Fibroblast of gingiva (primary cell): ENCODE measurements around the gene CHPT1.
"Not testable (repeated sequence)": the region's sequence is repeated elsewhere in the genome, so short reads cannot be mapped to it uniquely, and the experiment has no call there.

ENCODE experiments used
- DNase-seq: peaks from one replicate; pipeline ENCODE4 v3.0.0-alpha.2; 2011; ENCODE audit warnings: low read depth

CHPT1 gene

DNA sequence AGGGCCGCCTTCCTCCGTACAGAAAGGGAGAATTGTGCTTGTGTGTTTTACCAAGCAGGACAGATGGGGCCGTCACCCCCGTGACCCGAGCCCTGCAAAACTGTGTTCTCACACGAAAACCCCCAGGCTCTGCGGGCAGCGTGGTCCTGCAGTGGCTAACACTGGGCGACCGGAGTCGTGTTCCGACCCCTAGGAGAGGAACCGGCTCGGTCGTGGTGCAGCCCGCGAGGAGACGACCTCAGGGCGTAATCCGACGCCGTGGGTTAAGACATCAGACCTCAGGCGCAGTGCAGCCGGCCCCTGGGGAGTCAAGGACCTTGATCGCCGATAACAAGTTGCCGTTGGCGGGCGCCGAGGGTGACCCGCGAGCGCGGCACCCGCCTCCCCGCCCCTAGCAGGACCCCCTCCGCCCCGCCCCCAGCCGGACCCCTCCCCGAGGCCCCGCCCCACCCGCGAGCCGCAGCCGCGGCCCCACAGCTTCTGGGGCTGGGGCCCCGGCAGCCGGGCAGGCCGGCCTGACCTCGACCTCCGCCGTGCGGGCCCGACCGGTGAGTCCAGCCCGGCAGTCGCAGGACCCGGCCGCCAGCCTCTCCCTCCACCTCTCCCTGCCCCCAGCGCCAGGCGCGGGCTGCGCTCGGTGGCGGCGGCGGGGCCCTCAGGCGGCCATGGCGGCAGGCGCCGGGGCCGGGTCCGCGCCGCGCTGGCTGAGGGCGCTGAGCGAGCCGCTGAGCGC lies at the start of gene CHPT1:
TSS of gene CHPT1 (plus strand) at position 444 of the 733 bp plus-strand sequence. CDS start at position 666, 222 bp downstream.
- peak; percentile 35 for DNase-seq

DNA sequence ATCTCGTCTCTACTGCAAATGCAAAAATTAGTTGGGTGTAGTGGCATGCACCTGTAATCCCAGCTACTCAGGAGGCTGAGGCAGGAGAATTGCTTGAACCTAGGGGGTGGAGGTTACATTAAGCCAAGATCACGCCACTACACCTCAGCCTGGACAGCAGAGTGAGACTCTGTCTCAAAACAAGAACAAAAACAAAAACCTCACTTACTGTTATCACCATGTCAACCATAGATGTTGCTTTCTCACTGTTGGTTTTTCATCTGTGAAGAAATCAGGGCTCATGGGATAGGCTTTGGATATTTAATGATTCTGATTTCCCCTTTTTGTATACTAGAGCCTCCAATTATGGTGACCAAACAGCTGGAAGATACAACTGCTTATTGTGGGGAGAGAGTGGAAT lies 49.7 kb upstream of the CHPT1 start:
- no peak for DNase-seq

DNA sequence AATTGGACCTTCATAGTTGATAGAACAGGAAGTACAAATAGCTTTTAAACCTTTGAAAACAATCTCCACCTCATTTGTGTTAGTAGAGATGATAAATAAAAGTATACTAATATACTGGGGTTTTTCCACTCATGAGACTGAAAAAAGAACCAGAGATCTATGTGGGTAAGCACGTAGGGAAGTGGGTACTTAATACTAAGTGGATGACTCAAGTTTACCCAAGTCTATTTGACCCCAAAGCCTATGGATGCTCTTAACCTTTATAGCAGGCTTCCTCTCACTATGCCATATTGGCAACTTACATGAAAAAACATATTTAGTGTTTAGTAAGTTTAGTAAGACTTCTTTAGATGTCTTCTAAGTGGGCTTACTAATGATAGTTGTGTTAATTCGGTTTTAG lies 49.2 kb upstream of the CHPT1 start:
- no peak for DNase-seq

DNA sequence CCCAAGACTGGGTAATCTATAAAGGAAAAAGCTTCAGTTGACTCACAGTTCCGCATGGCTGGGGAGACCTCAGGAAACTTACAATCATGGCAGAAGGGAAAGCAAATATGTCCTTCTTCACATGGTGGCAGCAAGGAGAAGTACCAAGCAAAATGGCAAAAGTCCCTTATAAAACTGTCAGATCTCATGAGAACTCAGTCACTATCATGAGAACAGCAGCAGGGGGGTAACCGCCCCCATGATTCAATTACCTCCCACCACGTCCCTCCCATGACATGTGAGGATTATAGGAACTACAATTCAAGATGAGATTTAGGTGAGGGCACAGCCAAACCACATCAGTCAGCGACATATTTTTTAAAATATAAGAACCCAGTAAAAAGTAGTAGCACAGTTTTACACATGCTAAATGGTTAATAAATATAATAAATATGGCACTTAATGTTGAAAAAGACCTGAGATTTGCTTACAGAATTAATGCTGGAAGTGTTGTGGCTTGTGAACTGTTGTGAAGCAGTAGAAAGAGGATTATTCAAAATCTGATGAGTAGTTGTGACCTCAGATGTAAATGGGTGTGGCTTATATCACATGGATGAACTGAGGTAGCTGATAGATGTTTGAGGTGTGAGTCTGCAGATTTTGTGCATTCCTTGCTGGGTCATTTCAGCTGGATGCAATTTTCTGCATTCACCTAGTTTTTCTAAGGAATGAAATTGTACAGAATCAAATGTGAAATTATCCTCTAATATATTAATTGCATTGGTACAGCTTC lies 46.9 kb upstream of the CHPT1 start:
- no peak for DNase-seq

DNA sequence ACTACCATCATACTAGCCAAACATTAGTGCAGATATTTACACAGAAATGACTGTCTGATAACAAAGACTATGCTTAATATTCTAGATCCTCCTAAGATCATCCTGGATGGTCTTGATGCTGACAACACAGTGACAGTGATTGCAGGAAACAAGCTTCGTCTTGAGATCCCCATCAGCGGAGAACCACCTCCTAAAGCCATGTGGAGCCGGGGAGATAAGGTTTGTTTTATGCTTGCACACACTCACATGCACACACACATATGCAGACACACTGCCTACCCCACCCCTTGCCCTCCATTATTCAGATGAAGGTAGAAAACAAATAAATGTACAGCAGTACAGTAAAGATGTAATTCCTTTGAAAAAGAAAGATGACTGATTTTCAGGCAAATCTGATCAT lies 44.4 kb upstream of the CHPT1 start:
- no peak for DNase-seq

DNA sequence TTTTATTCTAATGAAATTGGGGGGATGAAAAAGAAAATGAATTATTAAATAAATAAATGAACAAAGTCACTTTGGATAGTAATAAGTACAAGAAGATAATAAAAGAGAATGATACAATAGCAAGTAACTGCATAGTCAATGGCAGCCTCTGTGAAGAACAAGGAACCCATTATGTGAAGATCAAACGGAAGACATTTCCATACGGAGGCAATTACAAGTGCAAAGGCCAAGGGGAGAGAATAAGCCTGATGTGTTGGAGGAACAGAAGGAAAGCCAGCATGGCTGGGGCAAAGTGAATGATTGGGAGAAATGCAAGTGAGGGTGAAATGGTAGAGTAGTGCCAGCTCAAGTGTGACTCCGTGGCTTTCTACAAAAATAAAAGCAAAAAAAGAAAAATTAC lies 43.9 kb upstream of the CHPT1 start:
- no peak for DNase-seq

DNA sequence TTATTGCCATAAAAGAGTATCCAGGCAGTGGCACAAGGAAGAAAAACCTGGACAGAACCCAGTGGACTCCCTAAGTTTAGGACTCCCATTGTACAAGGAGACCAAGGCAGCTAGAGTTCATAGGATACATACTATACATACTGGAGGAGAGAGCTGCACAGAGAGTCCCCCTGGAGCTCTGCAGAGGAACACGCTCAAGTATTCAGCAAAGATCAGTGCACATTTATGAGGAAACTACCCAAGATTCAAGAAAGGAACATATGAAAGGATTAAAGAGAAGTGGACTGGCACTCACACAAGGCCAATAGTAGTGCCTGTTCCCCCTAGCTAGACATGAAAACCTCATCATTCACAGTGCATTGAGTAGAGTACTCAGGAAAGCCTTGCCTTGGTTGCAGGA lies 43.0 kb upstream of the CHPT1 start:
- DNase-seq = no peak

DNA sequence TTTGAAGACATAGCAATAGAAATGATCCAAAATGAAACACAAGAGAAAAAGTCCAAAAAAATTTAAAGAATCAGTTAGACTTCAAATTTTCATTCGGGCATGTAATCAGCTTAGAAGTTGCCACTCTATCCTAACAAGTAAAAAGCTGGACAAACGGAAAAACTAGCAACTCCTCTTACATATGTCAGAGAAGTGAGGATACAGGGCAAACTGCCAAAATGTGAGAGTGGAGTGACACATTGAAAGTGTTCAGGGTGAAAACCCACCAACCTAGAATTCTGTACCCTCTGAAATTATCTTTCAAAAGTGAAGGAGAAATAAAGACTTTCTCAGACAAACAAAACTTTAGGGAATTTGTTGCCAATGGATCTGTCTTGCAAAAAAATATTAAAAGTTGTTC lies 42.0 kb upstream of the CHPT1 start:
- DNase-seq = no peak

DNA sequence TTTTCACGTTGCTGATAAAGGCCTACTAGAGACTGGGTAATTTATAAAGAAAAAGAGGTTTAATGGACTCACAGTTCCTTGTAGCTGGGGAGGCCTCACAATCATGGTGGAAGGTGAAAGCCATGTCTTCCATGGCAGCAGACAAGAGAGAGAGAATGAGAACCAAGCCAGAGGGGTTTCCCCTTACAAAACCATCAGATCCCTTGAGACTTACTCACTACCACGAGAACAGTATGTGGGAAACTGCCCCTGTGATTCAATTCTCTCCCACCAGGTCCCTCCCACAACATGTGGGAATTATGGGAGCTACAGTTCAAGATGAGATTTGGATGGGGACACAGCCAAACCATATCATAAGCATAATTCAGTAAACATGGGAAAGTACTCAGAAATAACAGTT lies 36.8 kb upstream of the CHPT1 start:
- not testable (repeated sequence) for DNase-seq

DNA sequence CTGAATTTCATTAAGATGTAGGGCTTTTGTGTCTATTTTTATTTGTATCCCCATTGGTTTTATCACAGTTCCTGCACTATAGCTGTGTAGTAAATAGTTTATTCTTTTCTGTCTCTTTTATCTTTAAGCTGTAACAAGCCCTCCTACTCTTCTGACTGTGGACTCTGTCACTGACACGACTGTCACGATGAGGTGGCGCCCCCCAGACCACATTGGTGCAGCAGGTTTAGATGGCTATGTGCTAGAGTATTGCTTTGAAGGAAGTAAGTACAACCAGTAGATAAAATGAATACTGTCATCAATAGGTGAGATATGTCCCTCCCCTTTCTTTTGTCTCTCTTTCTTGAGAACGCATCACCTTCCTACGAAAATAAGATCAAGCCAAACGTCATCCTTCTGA lies 34.1 kb upstream of the CHPT1 start:
- no peak for DNase-seq

DNA sequence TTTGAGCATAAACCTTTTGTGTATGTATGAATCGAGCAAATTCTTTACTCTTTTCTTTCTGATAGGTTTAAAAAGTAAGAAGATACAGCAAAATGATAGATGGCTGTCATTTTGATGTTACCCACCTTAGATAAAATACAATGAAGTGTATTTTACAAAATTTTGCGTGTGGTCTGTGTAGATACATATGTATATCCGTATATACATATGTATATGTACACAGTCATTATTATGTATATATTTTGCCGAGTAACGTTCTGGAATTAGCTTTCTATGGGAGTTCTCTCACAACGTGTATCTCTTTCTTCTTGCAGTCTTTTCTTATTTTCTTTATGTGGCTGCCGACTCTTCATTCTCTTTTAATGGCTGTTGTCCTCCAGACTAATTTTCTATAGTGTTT lies 32.4 kb upstream of the CHPT1 start:
- no peak for DNase-seq

DNA sequence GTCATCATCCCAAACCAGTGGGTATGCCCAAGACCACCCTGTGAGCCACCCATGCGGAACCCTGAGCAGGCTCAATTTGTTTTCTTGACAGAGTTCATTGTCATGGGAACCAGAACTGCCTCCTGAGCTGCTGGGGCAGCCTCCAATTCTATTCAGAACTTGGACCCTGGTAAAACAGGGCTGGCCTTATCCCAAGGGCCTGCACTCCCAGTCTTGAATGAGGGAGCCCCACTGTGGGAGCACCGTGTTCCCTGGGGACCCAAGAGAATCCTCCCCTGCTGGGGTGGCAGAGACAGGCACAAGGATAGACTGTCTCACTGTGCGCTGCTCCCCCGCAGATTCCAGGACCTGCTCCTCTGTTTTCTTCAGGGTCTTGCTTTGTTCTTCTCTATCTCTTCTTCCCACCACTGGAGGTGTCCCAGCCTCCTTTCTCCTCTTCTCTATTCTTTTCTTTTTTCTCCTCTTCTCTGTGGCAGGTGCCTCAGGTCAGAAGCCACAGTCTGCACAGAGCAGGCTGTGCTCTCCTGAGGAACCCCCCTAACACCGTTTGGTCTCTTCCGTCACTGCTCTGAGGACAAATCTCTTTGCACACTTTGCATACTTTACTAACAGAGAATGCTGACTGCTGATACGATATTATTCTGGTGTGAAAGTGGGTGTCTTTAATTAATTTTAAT lies 31.2 kb upstream of the CHPT1 start:
- DNase-seq = no peak

DNA sequence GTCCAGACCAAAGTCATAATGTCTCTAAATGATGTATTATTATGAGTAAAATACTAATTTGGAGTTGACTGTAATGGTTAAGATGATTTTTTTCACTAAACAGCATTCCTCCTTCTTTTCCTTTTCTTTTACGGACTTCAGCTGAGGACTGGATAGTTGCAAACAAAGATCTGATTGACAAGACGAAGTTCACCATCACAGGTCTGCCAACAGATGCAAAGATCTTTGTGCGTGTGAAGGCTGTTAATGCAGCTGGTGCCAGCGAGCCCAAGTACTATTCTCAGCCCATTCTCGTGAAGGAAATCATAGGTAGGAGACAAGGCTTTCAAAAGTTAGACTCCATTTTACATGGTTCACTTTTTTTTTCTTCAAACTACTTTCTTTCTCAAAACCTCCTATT lies 29.8 kb upstream of the CHPT1 start:
- DNase-seq = no peak

DNA sequence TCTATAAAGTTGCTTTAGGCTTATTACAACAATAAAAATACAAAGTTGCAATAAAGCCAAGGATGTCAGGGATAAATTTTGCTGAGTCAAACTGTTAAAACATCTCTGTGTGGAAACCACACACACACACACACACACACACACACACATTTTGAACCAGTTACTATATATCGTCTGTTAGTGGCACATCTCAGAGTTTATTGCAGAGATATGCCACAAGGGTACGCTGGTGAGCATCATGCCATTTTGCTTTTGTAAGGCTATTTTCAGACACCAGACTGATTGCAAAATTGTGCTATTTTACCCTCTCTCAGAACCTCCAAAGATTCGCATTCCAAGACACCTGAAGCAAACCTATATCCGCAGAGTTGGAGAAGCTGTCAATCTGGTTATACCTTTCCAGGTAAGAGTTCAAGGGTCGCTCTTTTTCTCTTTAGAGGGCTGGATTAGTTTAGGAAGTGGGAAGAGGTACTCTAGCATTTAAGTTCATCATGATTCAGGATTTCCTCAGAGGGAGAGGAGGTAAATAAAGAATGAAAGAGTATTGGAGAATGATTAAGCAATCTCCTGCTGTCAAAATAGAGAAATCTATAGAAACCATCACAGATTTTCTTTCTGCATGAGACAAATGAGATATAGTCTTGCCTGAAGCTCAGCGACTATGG lies 27.3 kb upstream of the CHPT1 start:
- peak; percentile 69 for DNase-seq

DNA sequence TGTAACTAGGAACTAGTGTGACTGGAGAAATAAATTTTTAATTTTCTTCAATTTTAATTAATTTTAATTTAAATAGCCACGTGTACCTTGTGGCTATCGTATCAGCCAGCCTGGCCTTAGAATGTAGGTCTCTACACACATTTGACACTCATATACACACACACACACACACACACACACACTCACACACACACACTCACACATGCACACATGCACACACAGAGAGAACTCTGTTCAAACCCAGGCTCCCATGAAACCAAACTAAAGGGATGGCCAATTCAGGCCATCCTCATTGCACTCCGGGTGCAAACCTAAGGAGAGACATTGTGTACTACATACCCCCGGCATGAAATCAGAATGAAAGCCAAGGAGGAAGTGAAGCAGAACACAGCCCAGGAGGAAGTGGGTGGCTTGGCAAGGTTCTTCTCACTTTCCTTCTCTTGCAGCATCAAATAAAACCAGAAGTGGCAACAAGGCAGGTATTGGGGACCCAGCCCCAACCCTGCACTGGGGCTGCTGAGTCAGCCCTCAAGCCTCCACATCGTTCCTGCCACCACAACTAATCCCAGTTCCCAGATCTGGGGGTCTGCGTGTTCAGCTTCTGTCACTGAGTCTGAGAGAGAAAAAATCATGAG lies 26.2 kb upstream of the CHPT1 start:
- DNase-seq = no peak

DNA sequence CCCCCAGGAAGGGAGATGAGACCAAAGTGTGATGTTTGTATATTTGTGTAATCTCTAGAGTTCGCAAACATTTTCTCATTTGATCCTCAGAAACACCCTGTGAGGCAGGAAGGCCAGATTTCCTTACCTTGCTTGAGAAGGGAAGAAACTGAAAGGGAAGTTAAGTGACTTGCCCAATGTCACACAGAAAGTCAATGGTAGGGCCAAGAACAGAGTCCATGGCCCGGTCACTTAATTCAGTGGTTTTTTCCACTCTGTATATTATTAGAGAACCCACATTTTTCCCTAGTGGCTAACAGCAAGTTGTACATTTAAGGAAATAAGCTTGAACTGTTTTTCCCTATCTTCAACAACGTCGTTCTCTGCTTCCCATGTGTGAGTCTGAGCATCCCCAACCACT lies 25.6 kb upstream of the CHPT1 start:
- DNase-seq = no peak

DNA sequence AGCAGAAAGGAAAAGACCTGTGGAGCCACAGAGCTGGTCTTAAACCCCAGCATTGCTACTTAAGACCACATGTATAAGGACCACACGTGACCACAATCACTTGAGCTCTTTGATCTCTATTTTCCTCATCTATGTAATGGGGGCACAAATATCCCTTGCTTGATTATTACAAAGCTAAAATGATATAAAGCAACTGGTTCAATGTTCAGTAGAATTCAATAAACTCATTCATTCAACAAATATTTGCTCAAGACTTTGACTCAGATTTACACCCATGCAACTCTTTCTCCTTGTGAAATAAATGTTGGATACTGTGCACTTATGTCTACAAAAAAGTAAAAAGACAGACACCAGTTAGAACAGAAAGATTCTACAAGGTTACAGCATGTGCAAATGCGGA lies 21.9 kb upstream of the CHPT1 start:
- no peak for DNase-seq

DNA sequence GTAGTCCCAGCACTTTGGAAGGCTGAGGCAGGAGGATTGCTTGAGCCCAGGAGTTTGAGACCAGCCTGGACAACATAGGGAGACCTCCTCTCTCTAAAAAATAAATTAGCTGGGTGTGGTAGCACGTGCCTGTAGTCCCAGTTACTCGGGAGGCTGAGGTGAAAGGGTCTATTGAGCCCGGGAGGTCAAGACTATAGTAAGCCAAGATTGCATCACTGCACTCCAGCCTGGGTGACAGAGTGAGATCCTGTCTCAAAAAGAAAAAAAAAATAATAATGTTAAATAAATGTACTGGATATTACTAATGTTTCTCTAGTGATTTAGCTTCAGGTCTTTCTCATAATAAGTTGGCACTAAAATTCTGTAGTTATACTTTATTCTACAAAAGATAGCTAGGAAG lies 20.9 kb upstream of the CHPT1 start:
- not testable (repeated sequence) for DNase-seq

DNA sequence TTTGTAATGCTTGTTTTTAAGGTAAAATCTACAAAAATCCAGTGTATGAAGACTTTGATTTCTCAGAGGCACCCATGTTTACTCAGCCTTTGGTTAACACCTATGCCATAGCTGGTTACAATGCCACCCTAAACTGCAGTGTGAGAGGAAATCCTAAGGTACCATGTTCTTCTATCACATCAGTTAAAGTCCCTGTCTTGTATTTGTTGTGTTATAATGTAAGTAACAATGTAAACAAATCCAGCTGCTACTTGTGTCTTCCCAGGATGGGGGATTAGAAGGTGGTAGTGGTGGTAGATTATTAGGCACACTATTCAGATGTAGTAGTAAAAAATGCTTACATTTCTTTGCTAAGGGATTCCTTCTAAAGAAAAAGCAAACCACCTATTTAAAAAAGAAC lies 19.4 kb upstream of the CHPT1 start:
- no peak for DNase-seq

DNA sequence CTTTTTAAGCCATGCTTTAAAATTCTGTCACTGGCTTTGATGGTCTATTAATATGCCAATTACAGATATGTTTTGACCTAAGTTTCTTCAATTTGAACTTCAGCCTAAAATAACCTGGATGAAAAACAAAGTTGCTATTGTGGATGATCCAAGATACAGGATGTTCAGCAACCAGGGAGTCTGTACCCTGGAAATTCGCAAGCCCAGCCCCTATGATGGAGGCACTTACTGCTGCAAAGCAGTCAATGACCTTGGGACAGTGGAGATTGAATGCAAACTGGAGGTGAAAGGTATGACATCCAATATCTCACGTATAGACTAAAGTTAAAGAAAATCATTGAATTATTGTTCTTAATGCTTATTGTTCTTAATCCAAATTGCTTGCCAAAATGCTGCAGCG lies 17.2 kb upstream of the CHPT1 start:
- DNase-seq = no peak

DNA sequence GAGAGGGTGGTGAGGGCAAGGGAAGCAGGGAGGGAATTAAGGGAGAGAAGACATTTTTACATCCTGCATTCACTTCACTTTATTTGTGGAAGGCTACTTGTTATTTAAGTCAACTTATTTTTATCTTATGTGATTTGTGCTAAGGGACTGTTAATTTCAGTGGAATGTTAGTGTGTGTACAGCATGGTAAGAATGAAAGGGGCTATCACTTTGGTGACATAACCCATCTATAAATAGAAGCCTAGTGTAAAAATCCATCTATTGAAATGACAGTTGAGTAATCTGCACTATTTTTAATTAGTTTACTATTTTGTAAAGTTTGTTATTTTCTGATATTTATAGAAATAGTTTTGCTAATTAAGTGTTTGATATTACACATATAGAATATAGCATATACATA lies 16.8 kb upstream of the CHPT1 start:
- no peak for DNase-seq

DNA sequence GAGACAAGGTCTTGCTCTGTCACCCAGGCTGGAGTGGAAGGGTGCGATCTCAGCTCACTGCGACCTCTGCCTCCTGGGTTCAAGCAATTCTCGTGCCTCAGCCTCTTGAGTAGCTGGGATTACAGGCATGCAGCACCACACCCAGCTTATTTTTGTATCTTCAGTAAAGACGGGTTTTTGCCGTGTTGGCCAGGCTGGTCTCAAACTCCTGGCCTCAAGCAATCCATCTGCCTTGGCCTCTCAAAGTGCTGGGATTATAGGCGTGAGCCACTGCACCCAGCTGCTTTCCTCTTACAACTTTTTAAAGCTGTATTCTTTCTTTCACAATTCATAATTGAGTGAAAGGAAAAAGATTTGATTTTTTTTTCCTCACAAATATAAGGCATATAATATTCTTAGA lies 15.8 kb upstream of the CHPT1 start:
- not testable (repeated sequence) for DNase-seq
